ENCODE data around the gene PTGIS.

PTGIS gene

GRCh38 chr20:49496043-49496442 is 71.9 kb downstream of the PTGIS start:
- H3K9ac ChIP-seq (ENCODE audit: low read depth, low read length): no peak overlapping the region
- H4K20me1 ChIP-seq (ENCODE audit: insufficient read depth, low read length): peaks cover 3% of the 10 kb centered on the region; the same call in 1 of the 2 replicates
- no peak for DNase-seq
- no peak overlapping the region for H3K4me2 ChIP-seq (ENCODE audit: insufficient read depth, low read length)
- peaks cover 22% of the 10 kb centered on the region for H3K27me3 ChIP-seq (ENCODE audit: insufficient read depth, low read length, poor library complexity)
- TF ChIP-seq CTCF (IDR thresholded peaks at IDR 0.05; ENCODE audit: borderline replicate concordance, extremely low read depth, low read length, poor library complexity, severe bottlenecking) (no peak), EZH2 (IDR thresholded peaks at IDR 0.05; ENCODE audit: borderline replicate concordance, low read depth, low read length, severe bottlenecking) (no peak)
- H3K79me2 ChIP-seq (ENCODE audit: insufficient read depth, low read length): no peaks in the 10 kb centered on the region
- H2AFZ ChIP-seq (ENCODE audit: low read depth, low read length): no peak overlapping the region
- H3K4me3 ChIP-seq (ENCODE audit: low read depth in 1 of 2, low read length in 2 of 2): no peak overlapping the region
- H3K9me3 ChIP-seq (ENCODE audit: insufficient read depth, low read length, severe bottlenecking): no peaks in the 10 kb centered on the region
- H3K36me3 ChIP-seq (ENCODE audit: insufficient read depth, low read length): no peaks in the 10 kb centered on the region
- no peak for ATAC-seq (ENCODE audit: insufficient read depth, low read depth)
- H3K27ac ChIP-seq (ENCODE audit: low read length): no peak overlapping the region
- no peaks in the 10 kb centered on the region for H3K4me1 ChIP-seq (ENCODE audit: insufficient read depth, low read length)

GRCh38 chr20:49490689-49491088 is 77.2 kb downstream of the PTGIS start:
- no peak for TF ChIP-seq CTCF (IDR thresholded peaks at IDR 0.05; ENCODE audit: borderline replicate concordance, extremely low read depth, low read length, poor library complexity, severe bottlenecking)

DNA sequence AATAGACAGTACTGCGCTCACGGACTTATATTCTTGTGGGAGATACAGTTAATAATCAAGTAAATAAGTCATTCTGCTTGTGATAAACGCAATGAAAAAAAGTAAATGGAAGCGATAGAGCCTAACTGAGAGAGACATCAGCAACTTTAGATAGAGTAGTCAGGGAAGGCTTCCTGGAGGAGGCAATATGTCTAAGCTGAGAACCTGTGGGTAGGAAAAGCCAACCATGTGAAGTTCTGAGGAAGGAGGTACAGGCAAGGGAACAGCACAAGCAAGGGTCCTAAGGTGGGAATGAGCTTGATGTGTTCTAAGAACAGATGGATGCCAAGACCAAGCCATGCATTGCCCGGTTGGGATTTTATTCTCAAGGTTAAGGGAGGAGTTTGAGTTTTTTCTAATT is 78.2 kb downstream of the PTGIS start:
- no peaks in the 10 kb centered on the region for H3K79me2 ChIP-seq (ENCODE audit: insufficient read depth, low read length)
- no peaks in the 10 kb centered on the region for H3K4me1 ChIP-seq (ENCODE audit: insufficient read depth, low read length)
- no peak for TF ChIP-seq CTCF (IDR thresholded peaks at IDR 0.05; ENCODE audit: borderline replicate concordance, extremely low read depth, low read length, poor library complexity, severe bottlenecking)
- no peak for TF ChIP-seq EZH2 (IDR thresholded peaks at IDR 0.05; ENCODE audit: borderline replicate concordance, low read depth, low read length, severe bottlenecking)
- H3K4me2 ChIP-seq (ENCODE audit: insufficient read depth, low read length): no peak overlapping the region
- H4K20me1 ChIP-seq (ENCODE audit: insufficient read depth, low read length): no peaks in the 10 kb centered on the region
- H3K9ac ChIP-seq (ENCODE audit: low read depth, low read length): no peak overlapping the region
- no peak overlapping the region for H3K27ac ChIP-seq (ENCODE audit: low read length)
- no peaks in the 10 kb centered on the region for H3K27me3 ChIP-seq (ENCODE audit: insufficient read depth, low read length, poor library complexity)
- ATAC-seq (ENCODE audit: insufficient read depth, low read depth) (no peak), DNase-seq (no peak)
- H3K9me3 ChIP-seq (ENCODE audit: insufficient read depth, low read length, severe bottlenecking): no peaks in the 10 kb centered on the region
- no peak overlapping the region for H3K4me3 ChIP-seq (ENCODE audit: low read depth in 1 of 2, low read length in 2 of 2)
- H3K36me3 ChIP-seq (ENCODE audit: insufficient read depth, low read length): no peaks in the 10 kb centered on the region
- no peak overlapping the region for H2AFZ ChIP-seq (ENCODE audit: low read depth, low read length)

More at GRCh38 chr20:49490689-49491088, 77.2 kb downstream of the PTGIS start:
- H3K9me3 ChIP-seq (ENCODE audit: insufficient read depth, low read length, severe bottlenecking): no peaks in the 10 kb centered on the region
- H3K27ac ChIP-seq (ENCODE audit: low read length): no peak overlapping the region
- H3K4me2 ChIP-seq (ENCODE audit: insufficient read depth, low read length): no peak overlapping the region
- no peak for ATAC-seq (ENCODE audit: insufficient read depth, low read depth)
- no peaks in the 10 kb centered on the region for H4K20me1 ChIP-seq (ENCODE audit: insufficient read depth, low read length)
- H3K4me1 ChIP-seq (ENCODE audit: insufficient read depth, low read length): no peaks in the 10 kb centered on the region
- H3K4me3 ChIP-seq (ENCODE audit: low read depth in 1 of 2, low read length in 2 of 2): no peak overlapping the region
- H3K9ac ChIP-seq (ENCODE audit: low read depth, low read length): no peak overlapping the region
- no peak overlapping the region for H2AFZ ChIP-seq (ENCODE audit: low read depth, low read length)
- no peaks in the 10 kb centered on the region for H3K36me3 ChIP-seq (ENCODE audit: insufficient read depth, low read length)
- H3K27me3 ChIP-seq (ENCODE audit: insufficient read depth, low read length, poor library complexity): no peaks in the 10 kb centered on the region
- no peak for DNase-seq
- no peaks in the 10 kb centered on the region for H3K79me2 ChIP-seq (ENCODE audit: insufficient read depth, low read length)

- Histone ChIP-seq H3K4me1 (ENCODE audit: insufficient read depth, low read length) (no peaks in the 10 kb centered on the region), H3K4me2 (ENCODE audit: insufficient read depth, low read length) (no peak overlapping the region), H3K79me2 (ENCODE audit: insufficient read depth, low read length) (no peaks in the 10 kb centered on the region), H3K36me3 (ENCODE audit: insufficient read depth, low read length) (no peaks in the 10 kb centered on the region), H2AFZ (ENCODE audit: low read depth, low read length) (no peak overlapping the region), H3K9me3 (ENCODE audit: insufficient read depth, low read length, severe bottlenecking) (no peaks in the 10 kb centered on the region), H3K27me3 (ENCODE audit: insufficient read depth, low read length, poor library complexity) (no peaks in the 10 kb centered on the region), H3K27ac (ENCODE audit: low read length) (no peak overlapping the region), H3K9ac (ENCODE audit: low read depth, low read length) (no peak overlapping the region), H4K20me1 (ENCODE audit: insufficient read depth, low read length) (no peaks in the 10 kb centered on the region), H3K4me3 (ENCODE audit: low read depth in 1 of 2, low read length in 2 of 2) (no peak overlapping the region)
- DNase-seq: no peak
- ATAC-seq (ENCODE audit: insufficient read depth, low read depth): no peak
- TF ChIP-seq CTCF (IDR thresholded peaks at IDR 0.05; ENCODE audit: borderline replicate concordance, extremely low read depth, low read length, poor library complexity, severe bottlenecking): no peak
- no peak for TF ChIP-seq EZH2 (IDR thresholded peaks at IDR 0.05; ENCODE audit: borderline replicate concordance, low read depth, low read length, severe bottlenecking)
Measured at GRCh38 chr20:49486064-49486463, 81.9 kb downstream of the PTGIS start.

Measured in DND-41 (cell line).